Measurements from ENCODE around the gene RALGDS.

The RALGDS gene

DNA sequence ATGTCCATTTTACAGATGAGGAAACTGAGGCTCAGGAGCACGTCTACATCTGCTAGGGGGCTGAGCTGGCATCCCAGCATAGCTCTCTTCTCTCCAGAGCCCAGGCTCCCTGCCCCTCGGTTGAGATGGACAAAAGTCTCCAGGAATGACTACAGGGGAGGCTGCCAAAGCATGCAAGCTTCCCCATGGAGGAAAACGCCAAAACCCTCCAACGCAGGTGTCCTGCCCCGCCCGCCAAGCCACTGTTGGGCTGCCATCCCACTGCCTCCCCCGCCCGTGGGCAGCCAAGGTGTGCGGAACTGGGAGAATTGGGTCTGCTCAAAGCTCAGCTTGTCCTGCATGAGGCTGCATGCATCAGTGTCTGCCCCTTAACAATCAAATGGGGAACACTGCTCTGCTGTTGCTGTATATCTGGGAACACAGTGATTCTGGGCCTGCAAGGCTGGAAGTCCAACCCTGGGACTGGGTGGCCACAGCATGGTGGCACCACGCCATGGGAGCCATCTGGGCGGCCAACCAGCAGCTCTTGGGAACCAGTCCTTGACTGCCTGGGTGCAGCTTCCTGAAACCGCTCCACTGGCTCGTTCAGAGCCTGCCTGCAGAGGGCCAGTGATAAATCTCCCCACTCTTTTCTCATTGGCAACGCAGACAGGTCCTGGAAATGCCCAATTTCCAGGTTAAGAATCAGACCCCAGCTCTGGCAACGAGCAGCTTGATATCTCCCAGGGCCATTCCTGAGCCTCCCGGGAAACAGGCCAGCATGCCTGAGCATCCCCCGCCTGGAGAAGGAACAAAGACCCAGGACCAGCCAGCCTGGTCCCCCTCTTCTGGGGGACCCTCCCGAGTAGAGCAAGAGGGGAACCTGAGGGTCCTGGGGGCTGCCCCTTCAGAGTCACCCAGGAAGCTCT, 3.5 kb downstream of the RALGDS start:
- no peak for DNase-seq

DNA sequence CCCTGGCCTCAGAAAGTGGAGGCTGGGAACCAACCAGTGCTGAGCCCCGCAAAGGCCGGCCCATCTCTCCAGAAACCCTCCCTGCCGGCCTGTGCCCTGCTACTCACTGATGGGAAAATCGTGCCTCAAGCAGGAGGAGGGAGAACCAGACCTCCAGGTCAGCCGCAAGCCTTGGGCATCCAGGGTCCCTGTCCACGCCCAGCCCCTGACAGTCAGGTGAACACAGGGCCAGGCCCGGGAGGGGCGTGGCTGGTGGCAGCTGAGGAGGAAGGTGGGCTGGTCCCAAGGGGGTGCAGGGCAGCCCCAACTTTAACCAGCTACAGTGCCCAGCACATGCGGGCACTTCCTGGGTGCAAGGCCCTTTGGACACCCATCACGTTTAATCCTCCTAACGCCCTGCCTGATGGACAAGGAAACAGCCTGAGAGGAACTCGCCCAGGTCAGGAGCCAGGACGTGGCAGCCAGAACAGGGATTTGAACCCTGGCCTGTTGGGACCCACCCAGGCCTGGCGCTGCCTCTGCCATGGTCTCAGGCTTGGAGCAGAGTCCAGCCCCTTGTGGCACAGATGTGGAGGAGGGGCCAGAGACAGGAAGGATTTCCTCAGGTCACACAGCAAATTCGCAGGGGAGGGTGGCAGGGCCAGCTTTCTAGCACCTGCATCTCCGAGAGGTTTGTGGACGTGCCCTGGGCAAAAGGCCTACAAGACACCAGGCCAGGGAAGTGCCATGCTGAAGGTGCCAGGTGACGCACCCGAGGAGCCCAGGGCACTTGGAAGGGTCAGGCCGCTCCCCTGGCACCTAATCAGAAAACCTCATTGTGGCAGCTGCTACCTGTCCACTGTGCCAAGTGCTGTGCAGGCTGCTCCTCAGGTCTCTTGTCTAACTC, 4.5 kb downstream of the RALGDS start:
- no peak for DNase-seq

DNA sequence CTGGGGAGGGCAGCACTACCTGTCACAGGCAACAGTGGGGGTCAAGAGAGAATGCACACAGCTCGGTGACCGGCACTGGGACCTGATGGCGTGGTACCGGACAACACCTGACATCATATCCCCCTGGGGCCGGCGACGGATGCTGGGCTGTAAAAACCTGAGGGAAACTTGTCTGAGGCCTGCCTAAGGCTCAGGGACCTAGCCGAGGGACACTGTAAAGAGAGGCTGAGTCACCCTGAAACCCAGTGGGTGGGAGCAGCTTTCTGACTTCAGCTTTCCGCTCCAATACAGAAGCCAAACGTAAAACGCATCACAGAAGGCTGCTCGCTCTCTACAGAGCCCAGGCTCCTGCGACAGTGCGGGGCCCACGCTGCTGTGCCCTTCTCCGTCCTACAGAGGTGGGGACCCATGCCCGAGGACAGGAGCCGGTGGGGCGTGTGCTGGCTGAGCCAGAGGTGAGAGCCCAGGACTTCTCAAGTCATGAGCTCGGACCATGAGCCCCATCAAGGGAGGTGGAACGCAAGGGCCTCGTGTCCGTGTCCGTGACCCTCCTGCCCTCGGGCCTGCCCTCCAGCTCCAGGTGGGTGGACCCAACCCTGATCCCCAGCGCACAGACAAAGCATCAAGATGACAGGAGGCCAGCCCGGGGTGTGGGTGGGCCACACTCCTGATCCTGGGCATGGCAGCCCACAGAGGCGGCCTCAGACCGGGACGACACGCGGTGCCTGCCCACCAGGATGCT, 5.3 kb downstream of the RALGDS start:
- DNase-seq = no peak

DNA sequence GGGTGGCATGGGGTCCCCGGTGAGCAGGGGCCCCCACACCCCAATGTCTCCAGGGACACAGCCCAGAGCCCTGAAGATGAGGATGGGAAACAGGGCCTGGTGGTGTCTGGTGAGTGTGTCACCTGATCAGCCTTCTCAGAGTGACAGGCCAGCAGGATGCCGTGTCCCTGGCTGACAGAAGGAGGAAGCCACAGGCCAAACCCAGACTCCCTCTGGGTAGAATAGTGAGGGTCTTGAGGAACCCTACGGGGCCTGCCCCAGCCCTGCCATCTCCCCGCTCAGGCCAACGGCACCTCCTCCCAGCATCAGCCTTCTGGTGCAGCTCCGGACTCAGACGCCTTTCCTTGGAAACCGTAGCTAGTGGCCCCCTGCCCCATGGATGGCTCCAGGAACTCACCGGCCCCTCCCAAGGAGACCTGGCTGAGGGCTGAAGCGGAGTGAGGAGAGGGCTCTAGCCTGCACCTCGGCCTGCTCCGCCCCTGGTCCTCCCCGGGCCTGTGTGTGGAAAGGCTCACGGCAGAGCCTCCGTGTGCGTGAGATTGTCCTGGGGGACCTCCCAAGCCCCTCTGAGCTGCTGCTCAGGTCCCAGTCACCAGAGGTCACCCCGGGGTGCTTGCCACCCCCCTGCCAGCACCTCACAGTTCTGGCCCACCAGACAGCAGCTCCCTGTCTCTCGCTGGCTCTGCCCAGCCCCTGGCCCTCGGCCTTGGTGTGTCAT, 6.0 kb downstream of the RALGDS start:
- DNase-seq = no peak

DNA sequence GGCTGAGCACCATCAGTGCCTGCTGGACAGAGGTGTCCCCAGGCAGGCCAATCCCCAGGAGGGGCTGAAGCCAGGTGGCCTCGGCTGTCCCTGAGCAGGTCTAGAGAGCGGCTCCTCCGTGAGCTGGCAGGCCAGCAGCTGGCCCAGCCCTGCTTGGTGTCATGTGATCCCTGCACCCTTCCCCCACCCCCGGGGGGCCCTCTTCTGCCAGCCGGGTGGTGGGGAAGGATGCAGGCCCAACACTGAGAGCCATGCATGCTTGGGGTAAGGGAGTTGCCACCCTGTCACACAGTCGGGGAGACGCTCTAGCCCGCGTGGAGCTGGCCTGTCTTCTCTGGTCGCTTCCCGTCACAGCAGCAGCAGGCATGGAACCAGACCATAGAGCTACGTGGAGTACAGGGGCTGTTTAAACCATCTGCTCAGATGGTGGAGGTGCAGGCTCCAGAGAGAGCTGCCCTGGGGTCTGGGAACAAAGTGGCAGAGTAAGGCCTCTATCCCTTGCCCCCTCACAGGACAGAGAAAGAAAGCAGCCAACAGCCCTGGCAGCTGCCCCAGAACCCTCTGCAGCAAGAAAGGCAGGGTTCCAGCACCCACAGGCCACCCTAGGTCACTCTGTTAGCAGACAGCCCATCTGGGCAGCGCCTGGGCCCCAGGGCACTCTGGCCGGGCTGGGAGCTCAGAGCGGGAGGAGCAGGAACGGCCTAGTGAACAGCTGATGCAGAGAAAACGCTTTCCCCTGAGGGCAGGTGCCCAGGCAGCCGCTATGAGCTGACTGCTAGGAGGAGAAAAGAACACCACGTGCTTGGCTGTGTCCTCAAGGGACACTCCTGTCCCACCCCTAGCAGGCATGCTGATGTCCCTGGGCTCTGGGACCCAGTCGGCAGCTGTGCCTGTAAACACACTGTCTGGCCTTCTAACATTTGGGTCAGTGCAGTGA, 6.8 kb downstream of the RALGDS start:
- DNase-seq = no peak

DNA sequence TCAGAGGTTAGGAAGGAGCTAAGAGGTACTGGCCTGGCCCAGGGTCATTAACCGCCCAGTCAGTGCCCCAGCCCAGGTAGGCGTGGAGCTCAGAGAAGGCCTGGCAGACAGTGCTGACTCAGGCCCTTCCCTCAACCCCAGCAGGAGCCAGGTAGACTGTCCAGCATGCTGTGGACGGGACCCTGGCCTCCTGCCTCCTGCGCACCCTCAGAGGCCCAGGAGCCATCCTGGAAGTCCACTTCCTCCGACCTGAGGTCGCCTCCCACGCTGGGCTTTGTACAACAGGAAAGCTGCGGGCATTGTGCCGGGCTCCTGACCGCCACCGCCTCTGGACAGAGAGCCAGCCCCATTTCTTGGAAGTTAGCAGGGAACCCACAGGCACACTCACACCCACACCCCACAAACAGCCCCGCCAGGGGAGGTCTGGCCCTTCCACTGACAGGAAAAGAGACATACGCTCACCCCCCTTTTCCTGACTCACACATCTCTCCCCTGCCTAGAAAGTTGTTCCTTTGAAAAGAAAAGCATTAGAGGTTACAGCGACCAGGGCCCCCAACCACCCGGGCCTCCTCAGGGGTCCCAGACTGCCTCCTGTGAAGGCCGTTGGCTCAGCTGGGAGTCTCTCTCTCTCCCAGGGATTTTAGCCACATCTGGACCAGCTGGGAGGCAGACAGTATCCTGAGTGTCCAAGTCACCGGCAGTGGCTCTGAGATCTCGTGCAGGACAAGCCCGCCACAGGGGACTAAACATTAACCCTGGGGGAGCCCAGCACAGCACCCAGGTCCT, 7.7 kb downstream of the RALGDS start:
- DNase-seq = no peak

DNA sequence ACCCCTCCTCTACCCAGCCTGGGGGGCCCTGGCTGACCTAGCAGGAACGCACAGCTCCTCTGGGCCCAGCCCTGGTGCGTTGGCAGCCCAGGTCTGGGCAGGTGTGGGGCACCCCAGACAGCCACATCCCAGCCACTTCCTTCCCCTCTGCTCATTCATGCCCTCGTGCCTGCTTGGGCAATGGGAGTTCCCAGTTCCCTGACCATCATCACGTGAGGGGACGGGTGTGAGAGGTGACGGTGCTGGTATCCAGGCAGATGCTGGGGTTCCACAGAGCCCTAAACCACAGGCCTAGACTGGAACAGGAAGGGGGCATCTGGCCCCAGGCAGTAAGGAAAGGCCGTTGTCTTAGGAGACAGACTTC, 8.4 kb downstream of the RALGDS start:
- no peak for DNase-seq

DNA sequence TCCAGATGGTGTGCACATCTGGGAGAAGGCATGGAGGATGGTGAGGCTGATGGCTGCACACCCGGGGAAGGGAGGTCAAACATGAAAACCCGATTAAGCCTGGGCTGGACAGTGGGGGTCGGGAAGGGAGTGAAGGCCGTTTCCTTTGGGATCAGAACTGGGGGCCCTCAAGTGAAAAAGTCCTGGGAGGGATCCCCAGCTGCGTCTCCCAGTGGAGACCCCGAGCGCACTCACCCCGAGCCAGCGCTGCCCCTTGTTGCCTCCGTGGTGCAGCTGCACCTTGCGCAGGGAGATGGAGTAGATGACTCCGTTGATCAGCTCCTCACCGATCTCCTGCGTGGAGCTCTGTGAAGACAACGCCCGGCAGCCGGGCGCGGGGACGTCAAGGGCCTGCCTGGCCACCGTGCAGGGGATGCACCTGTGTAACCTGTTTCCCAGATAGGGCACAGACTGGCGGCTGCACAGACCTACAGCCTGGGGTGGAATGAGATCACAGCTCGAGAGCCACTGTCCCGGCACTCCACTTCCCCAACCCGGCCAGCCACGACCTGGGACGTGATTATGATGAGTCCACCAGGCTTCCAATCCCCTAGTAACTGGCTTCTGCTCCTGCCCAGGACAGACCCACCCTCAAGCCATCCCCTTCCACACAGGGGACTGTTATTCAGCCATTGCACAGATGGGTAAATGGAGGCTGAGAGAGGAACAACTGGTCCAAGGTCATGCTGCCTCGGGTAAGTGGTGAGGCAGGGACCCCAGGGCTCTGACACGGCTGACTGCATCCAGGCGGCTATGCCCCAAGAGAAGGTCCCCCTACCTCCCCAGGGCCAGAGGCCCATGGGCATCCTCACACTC, 9.0 kb downstream of the RALGDS start:
- no peak for DNase-seq

DNA sequence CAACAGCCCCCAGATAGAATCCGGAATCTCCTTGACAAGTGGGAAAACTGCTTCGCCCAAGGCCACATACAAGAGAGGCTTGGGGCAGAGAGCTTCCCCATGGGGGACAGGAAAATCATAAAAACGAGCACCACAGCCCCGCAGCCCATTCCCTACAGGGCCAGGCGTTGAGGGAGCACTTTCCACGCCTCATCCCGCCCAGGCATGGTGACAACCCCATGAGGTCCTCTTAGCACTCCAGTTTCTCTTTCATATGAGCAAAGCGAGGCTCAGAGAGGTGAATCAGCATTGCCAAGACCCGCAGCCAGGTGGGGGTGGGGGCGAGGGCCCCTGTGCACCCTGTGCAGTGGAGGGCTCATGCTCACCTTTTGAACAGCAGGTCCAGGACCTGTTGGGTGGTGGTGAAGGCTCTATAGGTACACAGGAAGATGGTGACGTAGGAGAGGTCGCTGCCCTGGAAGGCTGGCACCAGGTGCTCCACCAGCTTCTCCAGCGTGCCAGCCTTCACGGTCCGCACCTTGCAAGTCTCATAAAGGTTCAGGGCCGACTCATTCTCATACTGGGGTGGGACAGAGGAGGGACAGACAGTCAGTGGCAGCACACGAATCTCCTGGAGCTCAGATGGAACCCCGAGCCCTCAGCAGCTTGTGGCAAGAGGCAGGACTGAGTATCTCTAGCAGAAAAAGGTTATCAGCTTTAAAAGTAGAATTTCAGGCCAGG, 10.9 kb downstream of the RALGDS start:
- no peak for DNase-seq

DNA sequence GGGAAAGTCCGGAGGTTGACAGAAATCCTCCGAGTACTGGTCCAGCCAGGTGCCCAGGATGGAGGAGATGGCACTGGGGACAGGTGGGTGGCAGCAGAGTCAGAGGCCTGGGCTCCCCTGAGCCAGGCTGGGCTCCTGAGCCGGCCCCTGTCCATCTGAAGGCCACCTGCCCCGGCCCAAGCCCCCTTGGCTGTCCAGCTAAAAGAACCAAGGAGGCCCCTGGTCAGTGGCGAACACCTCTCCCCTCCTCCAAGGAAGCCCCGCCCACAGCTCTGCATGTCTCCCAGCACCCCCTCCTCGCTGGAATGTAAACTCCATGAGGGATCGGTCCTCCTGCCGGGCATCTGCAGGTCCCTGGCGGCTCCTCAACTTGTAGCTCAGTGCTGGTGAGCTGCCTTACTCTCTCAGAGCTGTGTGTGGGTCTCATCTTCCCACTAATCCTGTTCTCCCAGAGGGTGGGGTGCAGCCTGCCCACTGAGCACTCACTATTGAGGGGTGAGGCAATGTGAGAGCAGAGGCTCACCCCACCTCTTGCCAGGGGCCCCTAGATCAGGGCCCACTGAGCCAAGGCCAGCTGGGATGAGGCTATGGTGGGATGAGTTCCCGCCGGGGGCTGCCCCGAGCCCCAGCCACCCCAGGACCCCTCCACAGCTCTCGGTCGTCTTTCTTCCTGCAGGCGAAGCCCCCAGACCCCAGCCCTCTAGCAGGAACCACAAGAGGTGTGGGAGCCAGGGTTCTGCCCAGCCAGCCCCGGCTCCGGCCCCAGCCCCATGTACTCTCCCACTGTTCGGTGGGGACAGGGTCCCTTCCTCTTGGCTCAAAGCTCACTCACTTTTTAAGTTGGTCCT, 12.0 kb downstream of the RALGDS start:
- DNase-seq = no peak

DNA sequence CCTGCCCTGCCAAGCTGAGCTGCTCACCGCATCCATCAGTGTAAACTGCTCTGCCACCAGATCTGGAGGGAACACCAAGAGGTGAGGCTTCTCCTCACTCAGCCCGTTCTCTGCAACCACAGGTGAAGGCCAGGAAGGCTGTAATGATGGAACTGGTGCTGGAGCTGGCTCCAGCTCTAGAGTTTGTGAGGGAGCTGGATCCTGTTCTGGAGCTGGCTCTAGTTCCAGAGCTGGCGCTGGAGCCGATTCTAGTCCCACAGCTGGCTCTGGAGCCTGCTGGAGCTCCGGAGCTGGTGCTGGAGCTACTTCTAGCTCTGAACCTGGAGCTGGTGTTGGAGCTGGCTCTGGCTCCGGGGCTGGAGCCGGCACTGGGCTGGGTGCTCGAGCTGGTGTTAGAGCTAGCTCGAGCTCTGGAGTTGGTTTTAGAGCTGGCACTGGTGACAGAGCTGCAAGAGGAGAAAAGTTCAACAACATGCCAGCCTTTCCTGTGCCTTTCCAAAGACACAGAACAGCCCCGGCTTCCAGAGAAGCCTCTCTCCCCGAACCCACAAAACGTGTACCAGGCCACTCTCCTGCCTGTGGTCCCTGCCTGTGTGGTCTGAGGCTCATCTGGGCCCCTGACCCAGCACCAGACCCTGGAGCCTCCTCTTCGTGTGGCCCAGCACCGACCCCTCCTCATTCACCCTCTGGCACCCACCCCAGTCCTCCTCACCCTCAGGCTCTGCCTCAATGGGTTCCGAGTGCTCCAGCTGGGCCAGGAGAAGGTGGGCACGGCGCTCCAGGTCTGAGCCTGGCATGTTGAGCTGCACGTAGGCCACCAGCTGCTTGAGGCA, 12.9 kb downstream of the RALGDS start:
- DNase-seq = no peak

DNA sequence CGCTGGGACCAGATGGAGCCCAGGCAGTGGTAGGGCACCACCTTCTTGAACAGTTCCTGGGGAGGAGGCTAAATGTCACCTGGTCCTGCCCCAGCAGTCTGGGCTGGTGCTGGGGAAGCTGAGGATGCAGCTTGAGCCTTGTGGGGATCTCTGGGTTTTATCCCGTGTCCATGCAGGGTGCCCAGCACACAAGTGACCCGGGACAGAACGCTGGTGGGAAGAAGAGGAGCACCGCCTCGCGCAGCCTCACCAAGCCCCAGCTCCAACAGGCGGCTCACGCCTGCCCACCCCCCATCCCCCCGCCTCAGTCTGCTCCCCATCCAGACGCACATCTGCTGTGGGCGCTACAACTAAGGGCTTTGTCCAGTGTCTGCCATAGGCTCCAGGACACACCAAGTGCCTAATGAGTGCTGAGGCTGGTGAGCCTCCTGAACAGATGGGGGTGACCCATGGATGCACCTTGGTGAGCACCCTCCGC, 13.8 kb downstream of the RALGDS start:
- no peak for DNase-seq

DNA sequence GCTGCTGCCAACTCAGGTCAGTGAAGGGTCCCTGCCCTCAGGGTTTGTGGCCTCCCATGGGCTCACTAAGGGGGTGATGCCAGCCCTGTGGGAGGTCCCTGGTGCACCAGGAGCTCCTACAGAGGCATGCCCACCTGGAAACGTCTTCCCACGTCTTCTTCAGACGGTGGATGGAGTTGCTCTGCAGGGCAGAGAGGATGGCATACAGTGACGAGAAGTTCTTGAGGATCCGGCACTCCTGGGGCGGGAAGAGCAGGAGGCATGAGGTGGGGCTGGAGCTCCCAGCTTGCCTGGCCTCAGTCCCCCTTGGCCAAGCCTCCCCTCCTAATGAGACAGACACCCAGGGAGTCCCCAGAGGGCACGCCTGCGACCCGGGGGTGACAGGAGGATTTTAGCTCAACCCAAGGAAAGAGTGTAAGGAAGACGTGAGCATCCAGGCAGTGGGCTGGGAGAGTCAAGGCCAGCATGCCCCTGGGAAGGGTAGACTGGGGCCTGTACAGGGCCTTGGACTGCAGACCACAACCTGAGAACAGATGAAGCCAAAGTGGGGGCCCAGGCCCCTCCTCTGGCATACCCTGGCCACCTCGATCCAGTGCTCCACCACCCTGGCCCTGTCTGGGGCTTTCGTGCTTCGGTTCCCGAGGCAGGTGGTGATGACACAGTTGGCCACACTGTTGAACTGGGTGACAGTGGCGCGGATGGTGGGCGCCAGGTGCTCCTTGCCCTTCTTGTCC, 14.4 kb downstream of the RALGDS start:
- no peak for DNase-seq

DNA sequence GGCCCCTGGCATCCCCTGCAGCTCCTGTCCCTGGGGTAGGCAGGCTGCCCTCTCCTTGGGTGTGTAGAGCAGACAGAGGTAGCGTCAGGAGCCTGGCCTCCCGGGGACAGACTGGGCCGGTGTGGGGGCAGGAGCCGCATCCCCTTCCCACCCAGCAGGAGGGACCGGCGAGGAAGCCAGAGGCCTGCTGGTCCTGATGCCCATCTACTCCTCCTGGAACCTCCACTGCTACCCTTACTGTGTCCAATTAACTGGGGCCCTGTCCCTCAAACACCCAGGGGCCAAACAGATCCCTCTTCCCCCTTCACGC, 15.6 kb downstream of the RALGDS start:
- DNase-seq = no peak

DNA sequence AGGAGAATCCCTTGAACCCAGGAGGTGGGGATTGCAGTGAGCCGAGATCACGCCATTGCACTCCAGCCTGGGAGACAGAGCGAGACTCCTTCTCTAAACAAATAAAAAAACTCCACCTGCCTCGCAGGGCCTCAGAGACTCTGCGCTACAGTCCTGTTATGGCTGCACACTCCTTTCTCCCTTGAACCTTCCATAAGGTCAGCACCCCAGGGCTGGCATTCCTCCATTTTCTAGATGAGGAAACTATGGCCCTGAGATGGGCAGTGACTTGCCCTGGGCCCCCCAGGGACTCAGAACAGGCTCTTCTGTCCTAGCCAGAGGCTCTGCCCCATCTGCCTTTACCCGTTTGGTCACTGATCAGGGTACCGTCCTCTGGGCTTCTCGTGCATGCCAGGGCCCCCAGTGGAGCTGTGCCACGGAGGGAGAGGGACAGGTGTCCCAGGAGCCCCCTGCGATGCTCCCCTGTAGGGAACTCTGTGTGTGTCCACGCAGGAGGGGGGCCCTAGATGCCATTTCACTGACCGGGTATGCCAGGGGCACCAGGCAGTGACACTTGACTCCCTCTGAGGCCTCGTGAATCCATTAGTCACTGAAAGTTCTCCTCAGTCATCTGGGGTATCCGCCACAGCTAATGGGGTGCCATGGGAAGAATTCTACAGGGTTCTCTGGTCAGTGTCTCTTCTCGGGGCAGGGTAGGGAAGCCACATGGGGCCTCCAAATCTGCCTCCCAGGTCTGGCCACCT, 16.2 kb downstream of the RALGDS start:
- DNase-seq = no peak

Data from NCI-H510A (cell line).